Stimulated activated CD8-positive, alpha-beta memory T cell treated with anti-CD3 and anti-CD28 coated beads, Interleukin-15, amount 100 ng/mL, for 1 hour (primary cell): ENCODE measurements around the gene MRC2.
"Not testable (repeated sequence)": the region's sequence is repeated elsewhere in the genome, so short reads cannot be mapped to it uniquely, and the experiment has no call there.

Source experiments
- DNase-seq: peaks from one replicate; pipeline ENCODE4 v3.0.0-alpha.2; 2020; ENCODE audit warnings: low read depth

The MRC2 gene

GRCh38 chr17:62627219-62627903 lies at the start of gene MRC2:
TSS of gene MRC2 (plus strand) at chr17:62627670. CDS start at chr17:62627803, 133 bp downstream.
- no peak for DNase-seq

GRCh38 chr17:62578757-62579487 lies 48.5 kb upstream of the MRC2 start:
- no peak for DNase-seq

- DNase-seq = no peak
These were observed 46.5 kb upstream of the MRC2 start for GRCh38 chr17:62580947-62581346.

- no peak for DNase-seq
These were observed 45.7 kb upstream of the MRC2 start for GRCh38 chr17:62581764-62582163.

- DNase-seq = no peak
These were observed 39.9 kb upstream of the MRC2 start for GRCh38 chr17:62587554-62587953.

- no peak for DNase-seq
These were observed 39.4 kb upstream of the MRC2 start for GRCh38 chr17:62588109-62588508.

GRCh38 chr17:62591333-62591732 lies 36.1 kb upstream of the MRC2 start:
- no peak for DNase-seq

GRCh38 chr17:62591822-62592221 lies 35.6 kb upstream of the MRC2 start:
- not testable (repeated sequence) for DNase-seq

- no peak for DNase-seq
These were observed 35.0 kb upstream of the MRC2 start for GRCh38 chr17:62592341-62593099.

- DNase-seq = no peak
These were observed 32.0 kb upstream of the MRC2 start for GRCh38 chr17:62595484-62595883.

GRCh38 chr17:62596662-62597061 lies 30.8 kb upstream of the MRC2 start:
- no peak for DNase-seq

GRCh38 chr17:62597150-62597549 lies 30.3 kb upstream of the MRC2 start:
- DNase-seq = no peak

- DNase-seq = no peak
These were observed 29.6 kb upstream of the MRC2 start for GRCh38 chr17:62597920-62598319.

GRCh38 chr17:62599964-62600657 lies 27.4 kb upstream of the MRC2 start:
- DNase-seq = no peak

GRCh38 chr17:62600805-62601204 lies 26.7 kb upstream of the MRC2 start:
- no peak for DNase-seq

- DNase-seq = no peak
These were observed 26.0 kb upstream of the MRC2 start for GRCh38 chr17:62601471-62601870.

GRCh38 chr17:62603783-62604182 lies 23.7 kb upstream of the MRC2 start:
- DNase-seq = not testable (repeated sequence)

- no peak for DNase-seq
These were observed 21.9 kb upstream of the MRC2 start for GRCh38 chr17:62605588-62605987.

- no peak for DNase-seq
These were observed 16.2 kb upstream of the MRC2 start for GRCh38 chr17:62611292-62611691.

- no peak for DNase-seq
These were observed 15.7 kb upstream of the MRC2 start for GRCh38 chr17:62611728-62612127.

- DNase-seq = not testable (repeated sequence)
These were observed 15.2 kb upstream of the MRC2 start for GRCh38 chr17:62612289-62612688.

- DNase-seq = not testable (repeated sequence)
These were observed 14.4 kb upstream of the MRC2 start for GRCh38 chr17:62613095-62613494.
